Stomach (tissue), 4 donors: ENCODE results near the gene MCOLN1.

Source experiments
- CTCF ChIP-seq, 7 experiments: fragments of 450-650 bp in 4 of 7; fragments of 200-600 bp in 3 of 7; sonication (generic) in 3 of 7; IDR thresholded peaks; one replicate each; pipeline ENCODE4 v1.5.1; 2016 to 2019; ENCODE audit warnings: antibody characterized with exemption in 7 of 7, control low read depth in 2 of 7, mild to moderate bottlenecking in 1 of 7
- EP300 ChIP-seq: sonication (generic); formaldehyde crosslinking; IDR thresholded peaks from one replicate; pipeline ENCODE4 v1.6.1; 2017; ENCODE audit warnings: antibody characterized with exemption
- POLR2A ChIP-seq, 4 donors: fragments of 450-650 bp; IDR thresholded peaks; one replicate each; pipeline ENCODE4 v1.6.1; 2016; ENCODE audit warnings: antibody characterized with exemption in 4 of 4, control low read depth in 2 of 4, mild to moderate bottlenecking in 1 of 4, moderate library complexity in 1 of 4
- POLR2AphosphoS5 ChIP-seq, 3 donors: sonication (generic); formaldehyde crosslinking; IDR thresholded peaks; one replicate each; pipeline ENCODE4 v1.6.1; 2016; ENCODE audit warnings: antibody characterized with exemption in 3 of 3

- TF ChIP-seq CTCF (IDR thresholded peaks at IDR 0.05) (no peak), EP300 (no peak), POLR2A (IDR thresholded peaks at IDR 0.05) (no peak), POLR2AphosphoS5 (IDR thresholded peaks at IDR 0.05) (no peak)
These were observed 46.2 kb upstream of the MCOLN1 start for GRCh38 chr19:7476241-7476640.
